ENCODE measurements around the gene GDF7.

GDF7 gene

DNA sequence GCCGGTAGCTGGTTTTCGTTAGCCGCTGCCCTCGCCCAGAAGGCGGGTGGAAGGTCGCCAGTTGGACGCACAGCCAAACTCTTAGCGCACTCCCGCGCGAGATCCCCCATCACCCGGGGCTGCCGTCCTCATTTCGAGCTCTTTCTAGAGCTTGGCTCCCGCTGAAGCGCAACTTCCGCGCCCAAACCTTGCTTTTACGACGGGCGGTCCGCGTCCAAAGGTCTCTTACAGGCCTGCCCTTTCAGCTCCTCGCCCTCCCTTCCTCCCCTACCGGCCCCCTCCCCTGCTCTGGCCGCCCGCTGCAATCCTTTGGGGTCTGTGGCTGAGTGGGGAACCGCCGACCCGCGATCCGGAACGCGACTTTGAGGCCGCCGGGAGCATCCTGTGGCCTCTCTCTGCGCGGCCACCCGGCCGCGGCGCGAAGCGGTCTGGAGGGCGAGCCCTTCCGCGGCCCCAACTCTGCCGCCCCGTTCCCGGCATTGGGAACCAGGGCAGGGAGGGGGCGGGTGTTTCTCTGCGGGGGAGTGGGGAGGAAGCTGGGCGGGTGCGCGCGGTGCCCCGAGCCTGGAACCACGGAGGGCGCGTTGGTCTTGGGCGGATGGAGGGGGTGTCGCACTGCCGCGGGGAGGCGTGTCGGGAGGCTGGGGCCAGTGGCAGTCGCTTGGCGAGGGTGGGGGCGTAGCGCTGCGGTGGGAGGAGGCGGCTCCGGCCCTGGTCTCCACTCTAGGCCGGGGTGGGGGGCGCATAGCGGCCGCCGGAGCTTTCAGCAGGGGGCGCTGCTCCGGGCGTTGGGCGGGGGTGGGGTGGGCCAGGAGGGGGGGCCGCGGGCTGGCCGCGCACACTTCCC lies at the start of gene GDF7:
GDF7 (plus strand) TSS at position 841 of the 847 bp plus-strand sequence. CDS start 96 bp downstream, outside the sequence.
- in situ Hi-C loops (cut with MboI; ENCODE audit: low sequenced_read_pairs) = loop anchor here (25.0 kb wide), 3 partner anchors 296 to 646 kb away; no protein-coding TSS in a partner anchor

DNA sequence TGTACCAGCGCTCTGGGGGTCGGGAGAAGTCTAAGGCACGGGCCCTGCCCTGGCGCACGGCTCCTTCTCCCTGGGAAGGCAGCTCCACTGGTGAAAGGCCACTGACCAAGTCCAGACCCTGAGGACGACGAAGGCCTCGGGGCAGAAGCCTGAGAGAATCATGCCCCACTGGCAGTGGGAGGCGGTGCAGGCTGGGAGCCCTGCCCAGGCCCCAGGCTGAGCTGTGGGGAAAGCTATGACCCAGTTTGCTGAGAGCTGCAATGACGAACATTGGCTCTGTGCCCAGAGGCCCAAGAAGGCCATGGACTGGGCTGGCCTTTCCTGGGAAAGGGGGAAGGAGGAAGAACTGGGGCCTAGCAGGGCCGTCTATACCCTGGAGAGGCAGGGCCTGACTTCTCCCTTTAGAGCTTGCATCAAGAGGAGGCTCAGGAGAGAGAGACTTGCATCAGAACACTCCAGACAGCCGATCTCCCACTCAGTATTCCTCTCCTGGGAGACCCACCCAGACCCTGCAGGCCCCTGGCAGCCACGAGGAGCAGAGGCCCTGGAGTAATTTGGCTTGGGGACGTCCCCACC lies 49.0 kb upstream of the GDF7 start:
- in situ Hi-C loops (cut with MboI; ENCODE audit: low sequenced_read_pairs) = no loop called here

DNA sequence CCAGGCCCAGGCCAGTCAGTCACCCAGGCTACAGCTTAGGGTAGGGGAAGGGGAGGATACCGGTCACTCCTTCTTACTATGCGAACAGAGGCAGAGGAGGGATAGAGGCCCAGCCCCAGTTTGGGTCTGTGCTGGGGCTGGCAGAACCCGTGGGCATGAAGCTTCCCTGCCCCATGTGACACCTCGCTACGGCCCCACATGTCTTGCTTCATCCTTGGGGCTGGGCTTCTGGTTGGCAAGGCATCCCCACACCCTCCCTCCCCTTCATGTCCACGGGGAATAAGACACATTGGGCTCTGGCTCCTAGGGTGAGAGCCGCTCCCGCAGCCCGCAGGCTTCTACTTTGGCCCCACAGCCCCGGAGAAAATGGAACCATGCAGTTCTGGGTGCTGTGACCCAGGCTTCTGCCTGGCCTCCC lies 48.5 kb upstream of the GDF7 start:
- in situ Hi-C loops (cut with MboI; ENCODE audit: low sequenced_read_pairs) = no loop called here

DNA sequence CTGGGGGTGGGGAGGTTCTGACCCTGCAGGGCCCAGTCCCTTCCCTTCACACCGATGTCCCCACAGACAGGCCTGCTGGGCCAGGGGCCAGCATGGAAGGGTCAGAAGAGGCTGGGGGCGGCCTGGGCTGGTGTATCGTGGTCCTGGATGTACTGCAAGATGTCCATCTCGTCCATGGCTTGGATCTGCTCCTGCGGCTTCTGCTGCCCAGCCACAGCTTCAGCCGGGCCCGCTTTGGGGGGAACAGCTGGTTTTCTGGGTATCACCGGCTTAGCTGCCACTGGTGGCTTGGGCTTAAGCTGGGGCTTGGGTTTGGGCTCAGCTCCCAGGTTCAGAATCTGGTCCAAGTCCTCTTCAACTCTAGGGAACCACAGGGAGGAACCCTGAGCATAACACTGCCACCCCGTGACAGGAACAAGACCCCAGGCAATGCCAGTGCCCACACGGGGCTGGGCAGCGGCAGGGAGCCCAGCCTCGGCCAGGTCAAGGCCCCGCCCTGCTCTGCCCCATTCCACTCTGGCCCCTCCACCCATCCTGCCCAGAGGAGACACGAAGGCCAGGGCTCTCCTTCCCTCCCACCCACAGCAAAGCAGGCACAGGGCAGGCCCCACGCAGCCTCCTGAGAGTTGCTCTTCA lies 47.9 kb upstream of the GDF7 start:
- in situ Hi-C loops (cut with MboI; ENCODE audit: low sequenced_read_pairs) = no loop called here

DNA sequence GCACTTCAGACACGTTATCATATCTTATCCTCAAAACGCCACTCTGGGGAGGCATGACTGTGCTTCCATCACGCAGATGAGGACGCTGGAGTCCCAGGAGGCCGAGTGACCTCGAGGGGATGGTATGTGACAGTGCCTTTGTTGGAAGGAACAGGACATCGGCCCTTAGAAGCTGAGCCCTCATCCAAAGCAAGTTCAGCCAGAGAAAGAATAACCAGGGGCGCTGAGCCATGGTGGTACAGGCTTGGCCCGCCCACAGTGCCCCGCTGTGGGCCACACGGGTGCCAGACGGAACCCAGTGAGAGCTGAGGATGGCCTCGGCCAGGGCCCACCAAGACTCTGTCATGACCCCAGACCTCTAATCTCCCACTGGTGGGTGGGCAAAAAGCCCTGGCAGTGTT lies 47.3 kb upstream of the GDF7 start:
- in situ Hi-C loops (cut with MboI; ENCODE audit: low sequenced_read_pairs) = no loop called here

DNA sequence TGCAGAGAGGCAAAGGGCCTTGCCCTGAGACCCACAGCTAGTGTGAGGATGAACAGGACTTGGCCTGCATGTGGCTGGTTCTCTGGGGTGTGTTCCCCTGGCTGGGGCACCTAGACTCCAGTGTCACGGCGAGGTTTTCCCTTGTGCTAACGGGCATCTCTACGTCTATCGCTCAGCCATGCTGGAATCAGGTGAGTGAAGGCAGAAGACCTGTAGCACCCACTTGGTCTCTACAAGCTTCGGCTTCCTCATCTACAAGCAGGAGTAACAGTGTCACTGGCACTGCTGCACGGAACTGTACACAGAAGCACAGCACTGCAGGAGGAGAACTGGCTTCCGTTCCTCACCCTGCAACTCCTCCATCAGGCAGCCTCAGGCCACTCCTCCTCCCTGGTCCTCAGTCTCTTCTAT lies 46.7 kb upstream of the GDF7 start:
- in situ Hi-C loops (cut with MboI; ENCODE audit: low sequenced_read_pairs) = no loop called here

DNA sequence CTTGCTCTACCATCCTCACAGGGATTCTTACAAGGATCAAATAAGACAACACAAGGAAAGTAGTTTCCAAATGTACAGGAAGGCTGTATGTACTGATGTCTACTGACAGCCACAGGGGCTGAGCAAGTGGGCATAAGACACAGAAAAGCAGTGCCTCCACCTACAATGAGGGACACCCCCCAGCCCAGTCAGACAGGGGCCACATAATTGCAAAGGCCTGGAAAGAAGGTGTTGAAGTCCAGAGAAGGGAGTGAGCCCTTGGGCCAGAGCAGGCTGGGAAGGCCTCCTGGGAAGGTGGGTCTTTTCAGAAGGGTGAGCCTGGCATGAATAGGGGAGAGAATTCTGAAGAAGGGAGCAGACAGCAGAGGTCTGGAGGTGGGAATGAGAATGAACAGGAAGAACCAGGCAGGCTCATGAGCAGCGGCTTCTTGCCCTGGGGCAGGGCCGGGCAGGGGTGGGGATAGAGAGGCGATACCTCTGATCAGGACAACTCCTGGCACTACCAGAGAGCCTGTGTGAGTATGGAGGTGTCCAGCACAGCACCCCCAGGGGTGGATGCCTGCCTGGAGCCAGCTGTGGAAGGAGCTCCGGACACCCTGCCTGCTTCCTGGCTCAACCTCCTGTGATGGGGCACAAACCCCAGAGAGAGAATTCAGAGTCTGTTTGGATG lies 46.1 kb upstream of the GDF7 start:
- in situ Hi-C loops (cut with MboI; ENCODE audit: low sequenced_read_pairs) = no loop called here

DNA sequence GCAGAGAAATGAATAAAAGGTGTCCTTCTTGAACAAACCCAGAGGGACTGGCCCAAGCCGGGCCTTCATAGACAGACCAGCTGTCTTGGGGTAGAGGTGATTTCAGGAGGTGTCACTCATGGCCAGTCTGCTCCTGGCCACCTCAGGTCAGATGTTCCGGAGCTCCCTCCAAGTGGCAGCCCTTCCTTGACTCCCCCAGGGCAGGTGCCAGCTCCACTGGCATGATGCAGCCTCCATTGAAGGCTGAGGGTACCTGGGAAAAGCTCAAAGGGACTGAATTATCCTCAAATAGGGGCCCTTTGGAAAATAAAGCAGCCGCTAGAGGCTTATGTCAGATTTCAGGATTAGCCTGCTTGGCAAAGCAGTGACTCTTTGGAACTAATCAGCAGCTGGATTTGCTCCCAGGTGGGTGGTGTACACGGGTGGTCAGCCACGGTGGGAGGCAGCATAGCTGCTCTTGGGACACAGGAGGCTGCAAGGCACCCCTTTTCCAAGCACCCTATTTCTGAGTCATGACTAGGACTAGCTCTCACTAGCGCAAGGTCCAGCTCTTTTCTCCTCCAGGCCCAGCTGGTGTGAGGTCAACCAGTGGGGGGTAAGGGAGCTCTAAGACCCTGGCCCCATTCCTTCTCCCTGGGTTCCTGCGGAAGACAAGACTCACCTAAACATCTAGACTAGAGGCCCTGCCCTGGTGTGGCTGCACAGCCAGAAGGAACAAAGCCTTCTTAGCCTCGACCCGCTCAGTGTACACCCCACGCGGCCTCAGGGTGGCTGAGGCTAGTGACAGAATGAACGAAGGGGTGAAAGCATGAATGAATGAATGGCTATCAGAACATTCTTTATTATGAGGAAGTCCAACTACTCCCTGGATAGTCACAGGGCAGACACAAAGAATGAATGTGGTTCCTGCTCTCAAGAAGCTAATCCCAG lies 45.3 kb upstream of the GDF7 start:
- in situ Hi-C loops (cut with MboI; ENCODE audit: low sequenced_read_pairs) = no loop called here

DNA sequence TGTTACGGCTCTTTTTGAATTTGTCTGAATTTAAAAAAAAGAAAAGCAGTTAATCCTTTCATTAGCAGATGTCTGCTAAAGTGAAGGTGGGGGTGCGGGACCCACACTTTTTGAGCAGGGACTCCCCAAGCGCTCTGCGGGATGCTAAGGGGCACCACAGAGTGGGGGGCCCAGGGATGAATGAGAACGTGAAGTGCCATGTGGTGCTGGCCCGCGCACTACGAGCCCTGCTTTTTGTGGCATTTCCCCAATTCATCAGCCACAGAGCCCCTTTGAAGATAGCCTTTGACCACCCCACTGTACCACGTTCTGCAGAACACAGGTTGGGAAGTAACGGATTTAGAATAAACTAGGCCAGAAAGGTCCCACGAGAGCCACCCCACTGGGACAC lies 44.7 kb upstream of the GDF7 start:
- in situ Hi-C loops (cut with MboI; ENCODE audit: low sequenced_read_pairs) = no loop called here

DNA sequence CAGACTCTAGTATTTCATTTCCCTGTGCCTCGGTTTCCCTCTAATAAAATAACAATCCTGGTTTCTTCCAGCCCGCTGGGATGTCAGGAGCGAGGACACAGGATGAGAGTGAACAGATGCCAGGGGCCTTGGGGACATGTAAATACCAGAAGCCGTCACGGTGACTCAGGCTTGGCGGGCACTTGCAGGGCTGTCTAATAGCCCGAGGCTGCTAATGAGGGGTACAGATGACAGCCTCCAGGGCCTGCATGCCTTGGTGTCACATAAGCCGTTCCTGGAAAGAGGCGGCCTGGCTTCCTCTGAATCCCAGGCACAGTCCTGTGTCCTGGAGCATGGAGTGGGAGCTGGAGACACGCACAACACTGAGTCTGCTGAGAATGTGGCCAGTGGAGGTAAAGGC lies 44.2 kb upstream of the GDF7 start:
- in situ Hi-C loops (cut with MboI; ENCODE audit: low sequenced_read_pairs) = no loop called here

DNA sequence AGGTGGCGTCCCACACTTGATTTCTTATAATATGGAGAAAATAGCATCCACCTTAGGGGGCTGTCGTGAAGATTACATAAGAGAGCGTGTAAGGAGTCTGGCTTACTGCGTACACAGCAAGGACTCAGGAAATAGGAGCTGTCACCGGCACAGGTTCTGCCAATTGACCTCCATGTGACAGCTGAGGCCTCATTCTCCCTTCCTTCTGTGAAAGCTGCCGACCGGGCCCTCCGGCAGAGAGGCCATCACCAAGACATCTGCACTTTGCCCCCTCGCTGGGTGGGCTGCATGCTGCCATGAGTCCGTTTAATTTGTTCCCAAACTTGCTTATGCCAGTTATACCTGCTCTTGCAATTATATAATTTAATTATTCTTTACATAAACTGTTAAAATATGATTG lies 43.7 kb upstream of the GDF7 start:
- in situ Hi-C loops (cut with MboI; ENCODE audit: low sequenced_read_pairs) = no loop called here

DNA sequence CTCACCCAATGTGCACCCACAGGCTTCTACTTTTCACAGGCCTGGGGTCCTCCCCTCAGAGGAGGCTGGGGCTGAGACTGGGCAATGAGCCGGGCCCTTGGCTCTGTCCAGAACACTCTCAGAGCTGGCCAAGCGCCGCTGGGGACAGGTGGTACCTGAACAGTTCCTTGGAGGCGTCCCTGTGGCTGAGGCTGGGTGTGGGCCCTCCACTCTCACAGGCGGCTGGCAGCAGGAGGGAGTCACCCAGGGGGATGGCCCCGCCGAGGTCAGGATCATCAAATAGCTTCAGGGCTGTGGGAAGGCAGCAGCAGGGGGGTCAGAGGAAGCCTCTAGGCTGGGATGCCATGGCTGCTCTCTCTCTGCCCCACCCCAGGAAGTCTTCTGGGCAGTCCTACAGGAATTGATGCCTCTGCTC lies 43.2 kb upstream of the GDF7 start:
- in situ Hi-C loops (cut with MboI; ENCODE audit: low sequenced_read_pairs) = no loop called here

DNA sequence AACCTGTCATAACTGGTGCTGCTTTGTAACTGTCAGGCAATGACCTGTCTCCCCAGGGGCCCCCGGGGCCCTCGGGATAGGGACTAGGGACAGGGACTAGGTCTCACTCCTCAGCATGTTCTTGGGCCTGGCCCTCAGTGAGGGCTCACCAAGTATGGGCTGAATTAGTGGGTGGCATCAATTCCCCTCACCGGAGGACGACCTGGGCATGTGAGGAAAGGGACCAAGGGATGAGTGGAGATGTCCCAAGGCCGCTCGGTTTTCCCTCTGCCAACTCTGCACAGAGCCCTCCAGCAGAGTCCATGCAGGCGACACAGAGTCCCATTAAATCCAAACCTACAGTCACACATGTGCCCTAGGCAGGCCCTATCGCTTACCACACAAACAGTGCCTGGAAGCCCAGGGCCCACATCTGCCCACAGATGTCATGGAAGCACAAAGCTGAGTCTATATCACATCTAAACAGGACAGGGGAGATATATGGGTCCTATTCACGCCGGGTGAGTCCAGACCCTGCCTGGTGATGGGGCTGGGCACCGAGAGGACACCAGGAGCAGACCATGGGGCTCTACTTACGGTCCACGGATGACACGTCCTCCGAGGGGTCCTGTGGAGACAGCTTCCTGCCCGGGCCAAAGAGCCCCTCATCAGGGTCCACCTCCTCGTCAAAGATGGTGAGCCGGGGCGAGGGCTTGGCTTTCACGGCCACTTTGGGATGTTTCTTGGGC lies 42.6 kb upstream of the GDF7 start:
- in situ Hi-C loops (cut with MboI; ENCODE audit: low sequenced_read_pairs) = no loop called here

DNA sequence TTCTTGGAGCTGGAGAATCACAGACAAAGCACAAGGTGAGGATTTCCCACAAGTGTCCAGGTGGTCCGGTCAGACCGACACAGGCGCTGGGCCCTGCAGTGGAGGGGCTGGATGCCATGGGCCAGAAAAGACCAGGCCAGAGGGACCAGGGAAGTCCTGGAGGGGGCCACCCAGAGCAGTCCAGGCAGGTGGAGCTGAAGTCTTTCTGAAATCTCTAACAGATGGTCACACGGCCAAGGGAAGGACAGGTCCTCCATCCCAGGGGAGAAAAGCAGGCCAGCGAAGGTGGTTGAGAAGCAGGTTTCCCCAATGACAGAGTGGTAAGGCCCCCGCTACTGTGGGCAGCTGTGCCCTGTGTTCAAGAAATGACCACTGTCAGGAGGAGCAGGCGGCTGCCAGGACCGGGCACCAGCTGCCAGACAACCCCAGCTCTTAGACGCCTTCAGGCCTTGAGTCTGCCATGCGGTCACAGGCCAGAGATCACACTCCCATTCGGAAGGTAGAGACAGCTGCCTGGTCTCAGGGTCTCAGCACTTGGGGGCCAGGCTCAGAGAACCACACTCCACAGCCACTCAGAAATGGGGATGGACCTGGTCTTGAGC lies 42.0 kb upstream of the GDF7 start:
- in situ Hi-C loops (cut with MboI; ENCODE audit: low sequenced_read_pairs) = loop anchor here (25.0 kb wide), 1 partner anchor 513 kb away; no protein-coding TSS in a partner anchor

DNA sequence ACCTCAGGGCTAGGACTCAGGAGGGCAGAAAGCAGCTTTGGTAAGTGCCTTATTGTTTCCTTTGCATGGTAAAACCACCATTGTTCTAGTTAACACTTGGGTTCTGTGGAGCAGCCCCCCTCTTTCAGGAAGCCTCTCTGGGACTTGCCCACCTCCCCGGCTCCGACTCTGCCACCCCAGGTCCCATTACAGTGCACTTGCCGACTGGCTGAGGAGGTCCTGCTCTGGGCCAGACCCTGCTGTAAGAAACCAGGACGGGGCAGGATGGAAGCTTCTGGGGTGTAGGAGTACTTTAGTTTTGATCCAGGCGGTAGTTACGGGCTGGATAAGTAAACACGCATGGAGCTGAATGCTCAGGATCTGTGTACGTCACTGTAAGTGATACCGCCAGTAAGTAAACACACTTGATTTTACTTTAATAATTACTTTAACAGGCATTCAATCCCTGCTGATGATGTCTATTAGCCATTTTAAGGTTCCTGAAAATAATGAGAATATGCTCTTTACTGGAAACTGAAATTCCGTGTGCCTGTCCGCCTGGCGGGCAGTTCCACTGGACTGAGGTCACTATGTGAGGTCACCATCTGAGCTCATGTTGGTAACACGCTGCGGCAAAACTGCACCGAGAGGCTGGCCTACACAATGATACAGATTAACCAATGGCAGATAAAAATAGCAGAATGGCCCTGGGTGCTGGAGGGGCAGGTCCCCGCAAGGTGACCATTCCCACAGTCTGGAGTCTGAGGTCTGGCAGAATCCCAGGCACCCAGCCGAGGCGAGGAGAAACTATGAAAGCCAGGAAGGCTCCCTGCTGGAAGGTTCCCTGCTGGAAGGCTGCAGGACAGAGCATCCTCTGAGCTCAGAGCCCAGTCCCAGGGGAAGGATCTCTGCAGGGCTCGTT lies 41.2 kb upstream of the GDF7 start:
- in situ Hi-C loops (cut with MboI; ENCODE audit: low sequenced_read_pairs) = loop anchor here (25.0 kb wide), 1 partner anchor 513 kb away; no protein-coding TSS in a partner anchor

DNA sequence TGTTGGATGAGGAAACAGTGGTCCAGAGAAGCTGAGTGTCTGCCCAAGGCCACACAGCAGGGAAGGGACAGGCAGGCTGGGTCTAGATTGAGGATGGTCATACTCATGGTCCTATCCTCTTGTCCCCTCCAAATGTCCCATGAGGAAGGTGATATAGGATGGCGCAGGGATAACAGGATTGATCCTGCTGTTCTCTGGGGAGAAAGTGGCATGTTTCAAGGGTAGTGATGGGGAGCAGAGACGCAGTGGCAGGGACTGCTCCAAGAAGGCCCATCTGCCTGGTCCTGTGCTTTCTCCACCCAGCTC lies 40.6 kb upstream of the GDF7 start:
- in situ Hi-C loops (cut with MboI; ENCODE audit: low sequenced_read_pairs) = loop anchor here (25.0 kb wide), 1 partner anchor 514 kb away; no protein-coding TSS in a partner anchor

DNA sequence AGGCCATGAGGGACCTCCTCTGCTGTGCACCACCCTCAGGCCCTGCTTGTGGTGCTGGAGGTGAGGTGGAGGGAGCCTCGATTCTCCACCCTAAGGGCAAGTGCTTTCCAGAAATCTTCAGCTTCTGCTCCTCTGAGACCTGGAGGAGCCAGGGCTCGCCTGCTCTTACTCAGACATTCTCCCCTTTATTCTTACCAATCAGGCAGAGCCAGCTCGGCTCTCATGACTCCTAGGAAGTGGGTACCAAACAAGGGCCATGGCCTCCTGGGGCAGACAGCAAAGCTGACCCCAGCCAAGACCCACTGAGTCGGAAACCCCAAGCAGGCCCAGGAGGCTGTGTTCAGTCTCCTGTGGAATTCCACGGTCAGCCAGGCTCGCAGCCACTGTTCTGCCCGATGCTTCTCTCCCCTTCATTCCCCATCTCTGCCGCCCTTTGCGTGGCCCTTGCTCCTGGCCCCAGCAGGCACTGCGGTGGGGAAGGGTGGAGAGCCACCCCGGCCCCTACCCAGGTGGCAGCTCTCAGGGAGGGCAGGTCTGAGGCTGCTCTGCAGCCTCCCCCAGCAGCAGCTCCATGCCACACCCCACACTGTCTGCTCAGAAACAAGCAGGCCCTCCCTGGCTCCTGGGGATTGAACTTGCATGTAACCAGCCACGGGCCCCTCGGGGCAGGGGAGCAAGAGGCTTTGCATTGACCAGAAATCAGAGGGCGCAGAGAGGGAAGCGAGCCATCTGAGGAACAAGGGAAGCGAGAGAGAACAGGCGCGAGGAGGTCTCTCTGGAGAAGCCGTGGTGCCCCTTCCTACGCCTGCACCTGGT lies 40.0 kb upstream of the GDF7 start:
- in situ Hi-C loops (cut with MboI; ENCODE audit: low sequenced_read_pairs) = loop anchor here (25.0 kb wide), 1 partner anchor 515 kb away; no protein-coding TSS in a partner anchor
